ENCODE data around the gene VCAN. TPM values are rescaled to one million over a fixed set of nuclear protein-coding genes. Genes with fewer than 3 reads are reported as not detected.

VCAN gene
- 10 to 100 TPM; 18.8 to 25.5 (median 22.5) TPM for total RNA-seq (2021; fragmentation: NEBNext Ultra II Directional; extraction: Animal tissue kit (Norgen Biotek cat#: 25700))
- long read RNA-seq, partial matches to known transcripts, result 1 of 4 reads
- long read RNA-seq, other reads (novel, unspliced or antisense), result 2 of 4 reads

DNA sequence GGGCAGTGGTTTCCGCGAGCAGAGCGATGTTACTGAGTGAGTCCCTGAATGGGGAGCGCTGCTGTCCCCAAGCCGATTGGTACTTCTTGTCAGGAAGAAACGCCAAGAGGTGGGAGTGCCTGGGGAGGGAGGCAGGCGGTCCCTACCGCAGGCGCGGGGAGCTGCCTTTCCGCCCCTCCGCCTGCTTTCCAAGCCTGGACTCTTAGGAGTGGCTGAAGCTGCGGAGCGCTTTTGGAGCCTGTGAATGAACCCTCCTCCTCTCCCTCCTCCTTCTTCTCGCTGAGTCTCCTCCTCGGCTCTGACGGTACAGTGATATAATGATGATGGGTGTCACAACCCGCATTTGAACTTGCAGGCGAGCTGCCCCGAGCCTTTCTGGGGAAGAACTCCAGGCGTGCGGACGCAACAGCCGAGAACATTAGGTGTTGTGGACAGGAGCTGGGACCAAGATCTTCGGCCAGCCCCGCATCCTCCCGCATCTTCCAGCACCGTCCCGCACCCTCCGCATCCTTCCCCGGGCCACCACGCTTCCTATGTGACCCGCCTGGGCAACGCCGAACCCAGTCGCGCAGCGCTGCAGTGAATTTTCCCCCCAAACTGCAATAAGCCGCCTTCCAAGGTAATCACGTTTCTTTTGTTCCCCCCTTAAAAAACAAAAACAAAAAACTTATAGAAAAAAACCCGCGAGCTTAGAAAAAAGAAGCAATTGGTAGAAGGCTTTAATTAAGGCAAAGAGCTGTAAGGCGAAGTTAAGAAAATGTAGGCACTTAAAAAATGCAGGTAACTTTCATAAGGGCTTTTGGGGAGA, at the start of gene VCAN:
Gene VCAN (plus strand): TSS at position 340 of the 808 bp plus-strand sequence. CDS start 11,775 bp downstream, outside the sequence.
- H3K36me3 Mint-ChIP-seq (ENCODE audit: low read depth), result no peaks in the 10 kb centered on the region
- peak within 1 kb of the TSS; percentile 93 for H3K4me3 Mint-ChIP-seq
- TF ChIP-seq, protein P1, sequence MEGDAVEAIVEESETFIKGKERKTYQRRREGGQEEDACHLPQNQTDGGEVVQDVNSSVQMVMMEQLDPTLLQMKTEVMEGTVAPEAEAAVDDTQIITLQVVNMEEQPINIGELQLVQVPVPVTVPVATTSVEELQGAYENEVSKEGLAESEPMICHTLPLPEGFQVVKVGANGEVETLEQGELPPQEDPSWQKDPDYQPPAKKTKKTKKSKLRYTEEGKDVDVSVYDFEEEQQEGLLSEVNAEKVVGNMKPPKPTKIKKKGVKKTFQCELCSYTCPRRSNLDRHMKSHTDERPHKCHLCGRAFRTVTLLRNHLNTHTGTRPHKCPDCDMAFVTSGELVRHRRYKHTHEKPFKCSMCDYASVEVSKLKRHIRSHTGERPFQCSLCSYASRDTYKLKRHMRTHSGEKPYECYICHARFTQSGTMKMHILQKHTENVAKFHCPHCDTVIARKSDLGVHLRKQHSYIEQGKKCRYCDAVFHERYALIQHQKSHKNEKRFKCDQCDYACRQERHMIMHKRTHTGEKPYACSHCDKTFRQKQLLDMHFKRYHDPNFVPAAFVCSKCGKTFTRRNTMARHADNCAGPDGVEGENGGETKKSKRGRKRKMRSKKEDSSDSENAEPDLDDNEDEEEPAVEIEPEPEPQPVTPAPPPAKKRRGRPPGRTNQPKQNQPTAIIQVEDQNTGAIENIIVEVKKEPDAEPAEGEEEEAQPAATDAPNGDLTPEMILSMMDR (IDR thresholded peaks at IDR 0.05), result no peak
- peak within 1 kb of the TSS; percentile 60 for H3K27ac Mint-ChIP-seq
- DNase-seq, result peak; percentile 36
- H3K4me1 Mint-ChIP-seq (ENCODE audit: low read depth), result peaks cover 52% of the 10 kb centered on the region
- H3K9me3 Mint-ChIP-seq, result no peaks in the 10 kb centered on the region
- peaks cover 30% of the 10 kb centered on the region for H3K27me3 Mint-ChIP-seq (ENCODE audit: insufficient read depth)

DNA sequence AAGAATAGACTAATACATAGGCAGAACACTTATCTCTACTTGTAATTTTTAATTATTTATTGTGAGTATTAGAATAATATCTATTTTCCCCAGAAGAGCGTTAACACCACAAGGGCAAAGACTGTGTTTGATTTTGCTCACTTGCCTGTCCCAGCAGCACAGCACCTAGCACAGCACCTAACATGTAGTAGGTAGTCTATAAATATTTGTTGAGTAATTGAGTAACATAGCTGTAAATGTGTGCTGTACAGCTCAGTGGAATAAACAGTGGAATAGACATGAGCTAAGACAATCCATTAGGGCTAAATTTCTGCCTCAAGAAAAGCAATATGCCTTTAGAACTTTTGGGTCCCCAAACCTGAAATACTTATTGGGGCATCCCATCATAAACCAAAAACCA, 49.3 kb upstream of the VCAN start:
- DNase-seq, result no peak
- H3K36me3 Mint-ChIP-seq (ENCODE audit: low read depth), result no peaks in the 10 kb centered on the region
- H3K27me3 Mint-ChIP-seq (ENCODE audit: insufficient read depth), result peaks cover 4% of the 10 kb centered on the region
- no peak overlapping the region for H3K4me3 Mint-ChIP-seq
- H3K4me1 Mint-ChIP-seq (ENCODE audit: low read depth), result peaks cover 5% of the 10 kb centered on the region; the same call in 1 of the 2 replicates
- no peak overlapping the region for H3K27ac Mint-ChIP-seq
- no peaks in the 10 kb centered on the region for H3K9me3 Mint-ChIP-seq
- TF ChIP-seq, protein P1 (IDR thresholded peaks at IDR 0.05), result no peak

DNA sequence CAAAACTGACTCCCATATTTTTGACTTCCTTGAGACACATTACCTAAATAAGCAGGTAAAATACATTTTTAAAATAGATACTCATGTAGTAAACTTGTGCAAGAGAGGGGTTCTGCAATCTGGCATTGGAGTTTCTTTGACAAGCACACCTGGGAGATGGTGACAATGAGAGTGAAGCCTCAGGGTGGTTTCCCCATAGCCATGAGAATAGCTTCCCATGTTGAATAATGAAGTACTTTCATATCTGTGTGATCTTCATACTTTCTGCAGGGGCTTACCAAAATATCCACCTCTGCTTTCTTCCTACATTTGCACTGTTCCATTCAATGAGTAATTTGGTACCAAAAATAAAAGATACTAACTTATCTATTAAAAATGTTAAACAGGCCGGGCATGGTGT, 44.7 kb upstream of the VCAN start:
- no peak for DNase-seq
- Mint-ChIP-seq H3K27me3 (ENCODE audit: insufficient read depth) (peaks cover 1% of the 10 kb centered on the region; the same call in 1 of the 2 replicates), H3K4me3 (no peak overlapping the region), H3K4me1 (ENCODE audit: low read depth) (no peaks in the 10 kb centered on the region), H3K36me3 (ENCODE audit: low read depth) (no peaks in the 10 kb centered on the region), H3K9me3 (no peaks in the 10 kb centered on the region), H3K27ac (no peak overlapping the region)
- TF ChIP-seq, protein P1 (IDR thresholded peaks at IDR 0.05), result no peak

DNA sequence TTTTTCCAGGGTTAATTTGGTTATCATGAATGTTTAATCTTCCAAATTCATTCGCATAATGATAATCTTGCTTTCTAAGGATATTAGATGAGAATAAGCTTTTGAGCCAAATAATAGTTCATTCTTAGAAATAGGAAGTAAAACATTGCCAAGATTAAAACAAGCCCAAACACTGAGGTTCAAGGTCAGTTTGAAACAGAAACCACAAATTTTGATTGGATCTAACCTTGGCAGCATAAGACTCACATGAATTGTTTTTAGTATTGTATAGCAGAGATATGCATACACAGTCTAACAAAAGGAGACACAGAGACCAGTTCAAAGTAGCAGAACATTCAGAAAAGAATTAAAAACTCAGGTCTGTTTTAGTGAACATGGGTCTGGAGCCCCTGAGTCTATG, 43.4 kb upstream of the VCAN start:
- Mint-ChIP-seq H3K4me3 (no peak overlapping the region), H3K4me1 (ENCODE audit: low read depth) (no peaks in the 10 kb centered on the region), H3K27me3 (ENCODE audit: insufficient read depth) (peaks cover 1% of the 10 kb centered on the region; the same call in 1 of the 2 replicates), H3K27ac (no peak overlapping the region), H3K36me3 (ENCODE audit: low read depth) (no peaks in the 10 kb centered on the region), H3K9me3 (no peaks in the 10 kb centered on the region)
- no peak for DNase-seq
- TF ChIP-seq, protein P1 (IDR thresholded peaks at IDR 0.05), result no peak

DNA sequence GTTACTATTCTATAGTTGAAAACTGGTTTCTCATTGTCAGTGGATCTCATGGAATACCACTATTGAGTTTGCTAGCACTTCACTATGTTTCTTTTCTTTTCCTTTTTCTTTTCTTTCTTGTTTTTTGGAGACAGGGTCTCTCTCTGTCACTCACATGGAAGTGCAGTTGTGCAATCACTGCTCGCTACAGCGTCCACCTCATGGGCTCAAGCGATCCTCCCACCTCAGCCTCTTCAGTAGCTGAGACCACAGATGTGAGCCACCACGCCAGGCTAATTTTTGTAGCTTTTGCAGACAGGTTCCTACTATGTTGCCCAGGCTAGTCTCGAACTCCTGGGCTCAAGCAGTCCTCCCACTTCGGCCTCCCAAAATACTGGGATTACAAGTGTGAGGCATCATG, 42.7 kb upstream of the VCAN start:
- H3K36me3 Mint-ChIP-seq (ENCODE audit: low read depth), result no peaks in the 10 kb centered on the region

More for the DNA sequence above, 42.7 kb upstream of the VCAN start:
- TF ChIP-seq, protein P1 (IDR thresholded peaks at IDR 0.05), result no peak
- no peaks in the 10 kb centered on the region for H3K4me1 Mint-ChIP-seq (ENCODE audit: low read depth)
- no peak for DNase-seq
- H3K9me3 Mint-ChIP-seq, result no peaks in the 10 kb centered on the region
- no peak overlapping the region for H3K4me3 Mint-ChIP-seq
- H3K27ac Mint-ChIP-seq, result no peak overlapping the region
- H3K27me3 Mint-ChIP-seq (ENCODE audit: insufficient read depth), result peaks cover 1% of the 10 kb centered on the region; the same call in 1 of the 2 replicates
